ENCODE results near the gene LEPR. TPM values are rescaled to one million over a fixed set of nuclear protein-coding genes. Genes with fewer than 3 reads are reported as not detected.

Gene LEPR
- total and polyA plus RNA-seq, 2 donors (not counting 3 experiments of a cell fraction or from before 2014, with no cell fraction given) = 11.1 to 18.7 TPM

- no peak for FAIRE-seq
- POLR2A ChIA-PET = no interaction called here
- intact Hi-C loops (cut with micrococcal nuclease) = no loop called here
Observed at GRCh38 chr1:65467536-65467935, 47.1 kb downstream of the LEPR start.

More at GRCh38 chr1:65467536-65467935, 47.1 kb downstream of the LEPR start:
- no peak overlapping the region for H3K4me3 ChIP-seq (replicated peaks in 1 of 3; ENCODE audit: insufficient read depth in 1 of 3, low read depth in 1 of 3, low read length in 3 of 3)
- no peak overlapping the region for H3K27ac ChIP-seq (ENCODE audit: insufficient read depth, low read depth, low read length)
- H3K4me2 ChIP-seq (ENCODE audit: insufficient read depth, low read length) = no peak overlapping the region
- H3K9me3 ChIP-seq (replicated peaks; ENCODE audit: control insufficient read depth, insufficient read depth, low read length) = no peaks in the 10 kb centered on the region
- H3K36me3 ChIP-seq (ENCODE audit: control insufficient read depth in 2 of 2, extremely low read depth in 1 of 2, insufficient read depth in 2 of 2, low read length in 2 of 2) = no peaks in the 10 kb centered on the region
- no TSS peak for BruUV-seq (replicated peaks)
- peaks cover 6% of the 10 kb centered on the region for H3K4me1 ChIP-seq (ENCODE audit: control insufficient read depth, extremely low read depth, insufficient read depth, low read length)
- no peaks in the 10 kb centered on the region for H3K9me1 ChIP-seq (replicated peaks; ENCODE audit: control insufficient read depth, extremely low read depth, insufficient read depth, low read length)
- no peak overlapping the region for H2AFZ ChIP-seq (ENCODE audit: low read depth, low read length)
- H3K79me2 ChIP-seq (ENCODE audit: control insufficient read depth, insufficient read depth, low read length) = no peaks in the 10 kb centered on the region
- H3K27me3 ChIP-seq (ENCODE audit: control insufficient read depth in 2 of 2, insufficient read depth in 2 of 2, low read length in 2 of 2) = no peaks in the 10 kb centered on the region
- H3K9ac ChIP-seq (replicated peaks; ENCODE audit: extremely low read depth, insufficient read depth, low read length) = no peak overlapping the region
- TF ChIP-seq POLR2AphosphoS5 (IDR thresholded peaks at IDR 0.05; ENCODE audit: insufficient read depth, low read depth, low read length) (no peak), JUN (IDR thresholded peaks at IDR 0.05; ENCODE audit: borderline replicate concordance, insufficient read depth, insufficient read length, low read depth) (no peak), POLR2A (IDR thresholded peaks at IDR 0.05; ENCODE audit: low read depth, low read length) (no peak), MAX (IDR thresholded peaks at IDR 0.05; ENCODE audit: insufficient read depth, insufficient read length) (no peak), CTCF (IDR thresholded peaks at IDR 0.05; ENCODE audit: extremely low read depth in 1 of 2, insufficient read depth in 1 of 2, low read depth in 1 of 2, low read length in 2 of 2) (no peak), GATA2 (IDR thresholded peaks at IDR 0.05; ENCODE audit: insufficient read depth, insufficient read length, low read depth, low read length) (no peak), MYC (IDR thresholded peaks at IDR 0.05; ENCODE audit: low read depth, low read length) (no peak)
- DNase-seq (ENCODE audit: low read depth, low spot score) = no peak
- dilution Hi-C loops (cut with MboI; ENCODE audit: extremely low pct_ligation_motif_present, low sequenced_read_pairs) = no loop called here
- CTCF ChIA-PET = interaction anchor here (3.9 kb wide), 1 partner anchor 9 kb away, joined by 29 read pairs; no protein-coding TSS in a partner anchor
- no peaks in the 10 kb centered on the region for H4K20me1 ChIP-seq (replicated peaks; ENCODE audit: control insufficient read depth, extremely low read depth, insufficient read depth, low read length)
